BLaER1 (cell line): ENCODE results near the gene CHD2.
A peak's percentile ranks its signal among the peaks of the same experiment; 100 is the strongest.

ENCODE experiments used
- H3K27ac ChIP-seq: shearing (Covaris generic); formaldehyde crosslinking; 2 replicates; pipeline ENCODE4 v1.8.1; 2022
- H3K27me3 ChIP-seq: shearing (Covaris generic); formaldehyde crosslinking; 2 replicates; pipeline ENCODE4 v1.8.1; 2022
- H3K36me3 ChIP-seq: shearing (Covaris generic); formaldehyde crosslinking; 2 replicates; pipeline ENCODE4 v1.8.1; 2022
- H3K4me1 ChIP-seq: shearing (Covaris generic); formaldehyde crosslinking; 2 replicates; pipeline ENCODE4 v1.8.1; 2022
- H3K4me2 ChIP-seq: shearing (Covaris generic); formaldehyde crosslinking; 2 replicates; pipeline ENCODE4 v1.8.1; 2022
- H3K4me3 ChIP-seq: shearing (Covaris generic); formaldehyde crosslinking; 2 replicates; pipeline ENCODE4 v1.8.1; 2022
- H3K9ac ChIP-seq: shearing (Covaris generic); formaldehyde crosslinking; 2 replicates; pipeline ENCODE4 v1.8.1; 2022
- H3K9me3 ChIP-seq: shearing (Covaris generic); formaldehyde crosslinking; 2 replicates; pipeline ENCODE4 v1.8.1; 2022
- H4K20me1 ChIP-seq: shearing (Covaris generic); formaldehyde crosslinking; 2 replicates; pipeline ENCODE4 v1.8.1; 2022
- Cebpa-rat ChIP-seq: shearing (Covaris generic); IDR thresholded peaks from 2 replicates; pipeline ENCODE4 v1.8.1; 2022

Gene CHD2

DNA sequence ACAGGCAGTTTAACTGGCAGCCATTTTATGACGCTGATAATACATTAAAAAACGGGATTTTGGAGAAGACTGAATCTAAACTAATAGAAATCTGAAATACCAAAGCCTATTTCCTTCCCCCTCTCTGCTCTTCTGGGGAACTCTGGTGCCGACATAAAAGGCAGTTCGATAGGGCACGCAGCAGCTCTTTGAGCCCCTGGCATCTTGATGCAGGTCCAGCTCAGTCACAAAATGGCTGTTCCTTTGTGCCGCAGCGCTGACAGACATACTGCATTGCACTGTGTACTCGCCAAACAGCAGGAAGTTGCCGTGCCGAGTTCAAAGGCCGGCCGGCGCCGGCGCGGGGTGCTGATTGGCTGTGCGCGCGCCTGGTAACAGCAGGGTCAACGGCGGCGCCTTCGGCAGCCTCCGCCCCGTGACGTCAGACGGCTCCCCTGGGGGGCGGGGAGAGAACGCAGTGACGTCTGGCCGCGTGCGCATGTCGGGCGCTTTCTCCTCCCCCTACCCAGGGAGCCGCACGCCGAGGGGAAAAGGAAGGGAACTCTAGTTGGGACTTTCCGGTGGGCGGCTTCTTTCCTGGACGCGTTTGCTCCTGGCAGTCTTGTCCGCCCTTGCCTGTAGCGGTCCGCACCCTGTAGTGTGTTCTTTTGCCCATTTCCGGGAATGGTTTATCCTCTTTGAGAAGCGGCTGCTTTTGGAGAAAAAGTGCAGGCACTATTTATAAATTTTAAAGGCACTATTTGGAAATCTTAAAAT, 4.0 kb downstream of the CHD2 start:
- H3K9ac ChIP-seq, result peak overlapping the region; percentile 97
- TF ChIP-seq Cebpa-rat, result no peak
- peak overlapping the region; percentile 93 for H3K4me2 ChIP-seq
- peaks cover 13% of the 10 kb centered on the region for H3K36me3 ChIP-seq
- H3K4me3 ChIP-seq, result peak overlapping the region; percentile 72
- H3K27ac ChIP-seq, result peak overlapping the region; percentile 99
- H3K27me3 ChIP-seq, result no peaks in the 10 kb centered on the region
- no peaks in the 10 kb centered on the region for H3K9me3 ChIP-seq
- peaks cover 19% of the 10 kb centered on the region; the same call in 1 of the 2 replicates for H4K20me1 ChIP-seq
- H3K4me1 ChIP-seq, result peaks cover 46% of the 10 kb centered on the region

DNA sequence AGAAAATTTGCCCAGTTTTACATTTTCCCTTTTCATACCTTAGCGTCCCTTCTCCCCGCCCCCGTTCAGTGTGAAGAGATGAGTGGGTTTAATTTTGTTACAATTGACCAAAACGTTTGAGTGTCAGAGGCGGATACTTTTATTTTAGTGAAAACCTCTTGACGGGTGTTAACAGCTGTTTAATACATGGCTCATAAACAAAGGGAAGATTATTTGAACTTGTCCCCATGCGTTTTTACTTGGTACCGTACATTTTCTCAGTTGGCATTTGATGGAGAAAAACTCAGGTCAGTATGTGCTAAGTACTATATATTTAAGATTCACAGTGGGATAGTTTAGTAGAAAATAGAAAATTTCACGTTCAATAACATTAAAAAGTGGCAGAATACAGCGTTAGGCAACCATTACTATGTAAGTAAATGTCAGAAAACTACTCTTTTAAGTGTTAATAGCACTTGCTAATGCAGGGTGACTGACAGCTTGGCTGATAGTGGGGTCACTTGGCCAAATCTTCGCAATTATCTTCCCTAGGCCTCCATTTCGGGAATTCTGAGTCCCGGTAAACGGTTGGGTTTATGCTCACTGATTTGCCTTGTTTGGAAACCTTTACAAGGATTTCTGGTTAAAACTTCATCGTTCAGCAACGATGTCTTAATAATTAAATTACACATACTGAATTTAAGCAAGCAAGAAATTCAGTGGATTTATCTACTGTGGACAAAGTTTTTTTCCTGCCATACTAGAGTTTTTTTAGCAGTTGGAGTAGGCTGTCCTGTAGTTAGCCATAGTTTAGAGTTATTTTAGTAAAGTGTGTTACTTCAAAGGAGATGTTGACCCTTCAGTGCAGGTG, 4.8 kb downstream of the CHD2 start:
- peaks cover 21% of the 10 kb centered on the region for H3K36me3 ChIP-seq
- no peaks in the 10 kb centered on the region for H3K27me3 ChIP-seq
- H3K4me3 ChIP-seq, result peak overlapping the region; percentile 72
- no peak for TF ChIP-seq Cebpa-rat
- H3K27ac ChIP-seq, result peak overlapping the region; percentile 99
- peak overlapping the region; percentile 97 for H3K9ac ChIP-seq
- peaks cover 52% of the 10 kb centered on the region for H3K4me1 ChIP-seq
- peaks cover 11% of the 10 kb centered on the region; the same call in 1 of the 2 replicates for H4K20me1 ChIP-seq
- no peaks in the 10 kb centered on the region for H3K9me3 ChIP-seq
- peak overlapping the region; percentile 85 for H3K4me2 ChIP-seq

DNA sequence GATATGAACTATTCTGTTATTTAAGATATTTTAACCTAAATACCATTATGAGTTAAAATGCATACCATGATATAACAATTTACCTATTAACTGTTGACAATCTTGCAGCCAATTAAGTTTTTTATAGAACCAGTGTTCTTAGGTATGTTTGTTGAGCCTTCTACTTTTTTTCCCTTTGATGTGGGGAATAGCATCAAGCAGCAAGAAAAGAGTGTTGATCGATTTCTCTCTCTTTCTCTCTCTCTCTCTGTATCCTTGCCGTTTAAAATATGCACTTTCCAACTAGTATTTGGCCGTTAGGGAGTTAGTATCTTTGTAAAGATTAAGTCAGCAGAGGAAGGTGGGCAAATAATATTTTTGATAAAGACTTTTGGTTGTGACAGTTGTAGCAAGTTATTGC, 5.9 kb downstream of the CHD2 start:
- Histone ChIP-seq H3K4me1 (peaks cover 60% of the 10 kb centered on the region), H3K27me3 (no peaks in the 10 kb centered on the region), H3K27ac (no peak overlapping the region), H3K4me2 (peak overlapping the region; percentile 85), H3K36me3 (peaks cover 32% of the 10 kb centered on the region), H3K9ac (0 out of 2 replicates have a peak overlapping the region, but pooled peaks have one; percentile 38), H3K9me3 (no peaks in the 10 kb centered on the region), H4K20me1 (peaks cover 11% of the 10 kb centered on the region; the same call in 1 of the 2 replicates), H3K4me3 (no peak overlapping the region)
- no peak for TF ChIP-seq Cebpa-rat

DNA sequence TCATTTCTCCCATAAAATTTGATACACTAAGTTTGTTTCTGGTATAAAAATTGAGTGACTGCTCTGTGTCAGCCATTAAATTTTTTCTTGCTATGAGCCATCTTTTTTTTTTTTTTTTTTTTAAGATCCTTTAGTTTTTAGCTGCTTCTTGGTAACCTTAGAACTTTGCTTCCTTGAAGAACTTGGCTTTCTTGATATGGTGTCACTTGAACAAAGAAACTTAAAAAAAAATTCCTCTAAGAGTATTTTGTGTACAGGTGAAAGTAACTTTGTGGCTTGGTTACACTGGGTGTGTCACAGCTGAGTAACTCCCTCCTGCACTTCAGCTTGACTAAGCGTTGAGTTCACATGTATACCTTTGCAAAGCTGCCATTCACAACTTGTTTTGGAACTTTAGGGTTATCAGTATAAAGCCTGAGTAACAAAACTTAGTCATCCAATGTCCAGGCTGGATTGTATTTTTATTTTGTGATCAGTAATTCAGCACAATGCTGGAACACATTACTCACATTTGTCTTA, 6.5 kb downstream of the CHD2 start:
- peaks cover 5% of the 10 kb centered on the region; the same call in 1 of the 2 replicates for H4K20me1 ChIP-seq
- H3K4me3 ChIP-seq, result no peak overlapping the region
- no peak for TF ChIP-seq Cebpa-rat
- no peak overlapping the region for H3K27ac ChIP-seq
- H3K4me1 ChIP-seq, result peaks cover 64% of the 10 kb centered on the region
- H3K36me3 ChIP-seq, result peaks cover 33% of the 10 kb centered on the region
- 0 out of 2 replicates have a peak overlapping the region, but pooled peaks have one; percentile 62 for H3K9ac ChIP-seq
- peak overlapping the region; percentile 85 for H3K4me2 ChIP-seq
- H3K9me3 ChIP-seq, result no peaks in the 10 kb centered on the region
- no peaks in the 10 kb centered on the region for H3K27me3 ChIP-seq

DNA sequence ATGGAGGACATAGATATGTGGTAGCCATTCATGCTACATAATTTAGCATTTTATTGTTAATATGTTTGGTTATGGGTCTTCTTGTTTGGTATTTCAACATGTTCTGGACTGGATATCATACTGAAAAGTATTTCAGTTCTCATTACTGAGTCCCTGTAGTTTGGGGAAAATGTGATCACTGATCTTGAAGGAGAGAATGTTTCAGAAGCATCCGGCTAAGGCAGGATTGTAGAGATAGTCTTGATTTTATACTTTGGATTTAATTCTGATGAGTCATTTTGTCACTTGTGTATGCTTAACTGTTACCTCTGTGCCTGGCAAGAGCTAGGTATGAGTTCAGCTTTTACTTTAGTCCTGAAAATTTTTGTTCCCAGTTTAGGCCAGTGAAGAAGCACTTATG, 7.1 kb downstream of the CHD2 start:
- Histone ChIP-seq H3K27me3 (no peaks in the 10 kb centered on the region), H3K4me3 (no peak overlapping the region), H3K36me3 (peaks cover 39% of the 10 kb centered on the region), H3K4me2 (peak overlapping the region; percentile 85), H3K4me1 (peaks cover 70% of the 10 kb centered on the region), H3K9ac (peak overlapping the region; percentile 62), H3K9me3 (peaks cover 5% of the 10 kb centered on the region; the same call in 1 of the 2 replicates), H3K27ac (peak overlapping the region; percentile 56), H4K20me1 (no peaks in the 10 kb centered on the region)
- TF ChIP-seq Cebpa-rat, result no peak

DNA sequence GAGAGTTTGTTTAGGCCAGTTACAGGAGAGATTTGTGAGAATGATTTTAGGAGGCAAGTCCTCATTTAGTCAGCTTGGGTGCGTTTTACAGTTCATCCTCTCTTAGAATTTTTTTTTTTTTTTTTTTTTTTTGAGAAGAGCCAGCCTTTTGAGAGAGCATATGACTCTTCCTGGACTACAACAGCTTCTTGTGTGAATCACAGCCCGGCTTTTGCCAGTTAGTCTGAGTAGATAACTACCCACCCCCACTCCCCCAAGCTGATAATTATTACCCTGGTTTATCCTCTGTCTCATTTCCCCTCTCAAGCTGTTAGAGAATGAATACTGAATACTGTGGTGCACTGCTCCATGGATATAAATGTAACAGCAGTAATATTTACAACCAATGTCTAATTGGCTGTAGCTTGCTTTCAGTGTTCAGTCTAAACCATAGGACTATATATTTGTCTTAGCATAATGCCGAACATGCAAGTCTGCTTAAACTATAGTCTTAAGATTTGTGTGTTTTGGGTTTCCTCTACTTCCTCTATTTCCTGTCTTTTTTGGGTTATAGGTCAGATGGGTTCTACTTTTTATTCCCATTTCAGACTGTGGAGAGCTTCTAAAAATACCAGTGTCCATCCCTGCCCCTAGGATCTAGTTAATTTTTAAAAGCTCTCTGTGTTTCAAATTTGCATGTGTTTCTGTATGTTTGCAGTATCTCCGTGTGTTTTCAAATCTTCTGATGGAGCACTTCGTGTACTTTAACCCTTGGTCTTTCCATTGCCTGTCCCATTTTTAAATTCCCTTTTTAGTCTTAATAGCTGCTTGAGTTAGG, 8.0 kb downstream of the CHD2 start:
- Histone ChIP-seq H3K27ac (peak overlapping the region; percentile 56), H3K4me1 (peaks cover 79% of the 10 kb centered on the region), H3K4me3 (peak overlapping the region; percentile 17; the same call in 1 of the 2 replicates), H3K9me3 (peaks cover 6% of the 10 kb centered on the region; the same call in 1 of the 2 replicates), H3K9ac (peak overlapping the region; percentile 62), H3K4me2 (peak overlapping the region; percentile 85), H3K27me3 (no peaks in the 10 kb centered on the region), H4K20me1 (no peaks in the 10 kb centered on the region), H3K36me3 (peaks cover 42% of the 10 kb centered on the region)
- TF ChIP-seq Cebpa-rat, result no peak

DNA sequence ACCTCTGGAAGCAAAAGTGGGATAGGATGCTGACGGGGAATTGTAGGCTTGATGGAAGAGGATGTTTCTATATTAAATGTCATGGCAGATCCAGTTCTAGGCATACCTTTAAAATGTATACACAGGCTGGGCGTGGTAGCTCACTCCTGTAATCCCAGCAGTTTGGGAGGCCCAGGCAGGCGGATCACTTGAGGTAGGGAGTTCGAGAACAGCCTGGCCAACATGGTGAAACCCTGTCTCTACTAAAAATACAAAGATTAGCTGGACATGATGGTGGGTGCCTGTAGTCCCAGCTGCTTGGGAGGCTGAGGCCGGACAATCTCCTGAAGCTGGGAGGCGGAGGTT, 8.6 kb downstream of the CHD2 start:
- no peak overlapping the region for H3K9ac ChIP-seq

DNA sequence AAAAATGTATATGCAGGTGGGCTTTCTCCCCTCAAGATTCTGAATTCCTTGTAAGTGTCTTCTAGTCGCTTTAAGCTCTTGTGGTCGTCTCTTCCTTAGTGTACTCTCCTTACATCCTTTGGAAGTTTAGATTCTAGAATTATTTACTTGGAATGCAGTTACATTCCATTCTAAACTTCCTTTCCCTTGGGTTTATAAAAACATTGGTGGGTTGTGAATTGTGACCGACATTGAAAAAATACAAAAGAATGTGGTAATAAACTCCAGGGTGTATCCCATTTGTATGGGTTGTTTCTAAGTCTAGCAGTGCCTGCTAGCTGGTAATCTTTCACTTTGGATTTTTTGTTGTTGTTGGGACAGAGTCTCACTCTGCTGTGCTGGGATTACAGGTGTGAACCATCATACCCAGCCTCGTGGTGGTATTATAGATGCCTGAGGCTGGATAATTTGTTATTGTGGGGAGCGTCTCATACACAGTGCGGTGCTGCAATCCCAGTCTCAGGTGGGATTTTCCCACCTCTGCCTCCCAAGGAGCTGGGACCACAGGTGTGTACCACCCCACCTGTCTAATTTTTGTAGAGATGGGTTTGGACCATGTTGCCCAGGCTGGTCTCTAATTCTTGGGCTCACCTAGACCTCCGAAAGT, 9.1 kb downstream of the CHD2 start:
- peaks cover 90% of the 10 kb centered on the region for H3K4me1 ChIP-seq
- peaks cover 6% of the 10 kb centered on the region; the same call in 1 of the 2 replicates for H3K9me3 ChIP-seq
- no peak for TF ChIP-seq Cebpa-rat
- peak overlapping the region; percentile 85; the same call in 1 of the 2 replicates for H3K4me2 ChIP-seq
- H3K27ac ChIP-seq, result no peak overlapping the region
- peaks cover 42% of the 10 kb centered on the region for H3K36me3 ChIP-seq
- no peak overlapping the region for H3K9ac ChIP-seq
- no peaks in the 10 kb centered on the region for H4K20me1 ChIP-seq
- no peak overlapping the region for H3K4me3 ChIP-seq
- no peaks in the 10 kb centered on the region for H3K27me3 ChIP-seq

More for the DNA sequence above, 8.6 kb downstream of the CHD2 start:
- Histone ChIP-seq H3K27me3 (no peaks in the 10 kb centered on the region), H3K4me2 (peak overlapping the region; percentile 85), H3K27ac (peak overlapping the region; percentile 56), H3K9me3 (peaks cover 6% of the 10 kb centered on the region; the same call in 1 of the 2 replicates), H4K20me1 (no peaks in the 10 kb centered on the region), H3K4me1 (peaks cover 85% of the 10 kb centered on the region), H3K4me3 (no peak overlapping the region), H3K36me3 (peaks cover 42% of the 10 kb centered on the region)
- no peak for TF ChIP-seq Cebpa-rat
